ENCODE data around the gene NETO1.

Gene NETO1

GRCh38 chr18:72843743-72844142 is 24.0 kb downstream of the NETO1 start:
- DNase-seq: no peak

DNA sequence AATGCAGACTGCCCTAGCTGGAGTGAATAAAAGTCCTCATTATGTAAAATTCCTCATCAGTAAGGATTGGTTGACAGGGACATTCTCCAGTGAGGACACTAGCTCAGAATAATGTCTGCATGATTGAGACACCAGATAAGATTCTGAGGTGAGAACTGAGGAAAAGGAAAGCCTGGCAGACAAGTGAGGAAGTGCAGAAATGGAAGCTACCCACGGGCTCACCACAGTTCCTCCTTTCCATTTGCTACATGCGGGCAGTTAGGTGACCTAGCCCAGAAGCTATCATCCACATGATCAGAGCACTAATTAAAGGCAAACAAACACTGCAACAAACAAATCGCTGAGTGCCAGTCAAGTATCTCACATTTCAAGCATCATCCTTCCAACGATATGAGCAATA is 27.7 kb downstream of the NETO1 start:
- DNase-seq: no peak

- no peak for DNase-seq
These were observed 33.1 kb downstream of the NETO1 start for GRCh38 chr18:72834731-72835130.

DNA sequence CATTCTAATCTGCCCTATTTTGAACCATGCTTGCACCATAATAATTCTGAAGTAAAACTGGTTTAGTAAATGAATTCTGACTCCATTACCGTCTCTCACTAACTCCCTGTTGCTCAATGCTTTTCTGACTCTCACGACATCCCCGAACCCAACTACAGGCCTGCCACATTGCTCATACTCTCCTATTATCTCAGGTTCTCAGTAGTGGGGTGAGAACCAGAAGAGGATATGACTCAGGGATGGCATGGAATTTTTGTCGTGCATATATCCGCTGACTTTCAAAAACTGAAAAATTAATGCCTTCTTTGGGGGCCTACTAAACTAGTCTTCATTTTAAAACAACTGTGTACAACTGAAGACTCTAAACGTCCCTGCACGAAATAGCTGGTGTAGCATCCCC is 34.3 kb downstream of the NETO1 start:
- no peak for DNase-seq

GRCh38 chr18:72830109-72830508 is 37.7 kb downstream of the NETO1 start:
- peak; percentile 16 to 22 for DNase-seq

GRCh38 chr18:72828601-72829000 is 39.2 kb downstream of the NETO1 start:
- DNase-seq: no peak

DNA sequence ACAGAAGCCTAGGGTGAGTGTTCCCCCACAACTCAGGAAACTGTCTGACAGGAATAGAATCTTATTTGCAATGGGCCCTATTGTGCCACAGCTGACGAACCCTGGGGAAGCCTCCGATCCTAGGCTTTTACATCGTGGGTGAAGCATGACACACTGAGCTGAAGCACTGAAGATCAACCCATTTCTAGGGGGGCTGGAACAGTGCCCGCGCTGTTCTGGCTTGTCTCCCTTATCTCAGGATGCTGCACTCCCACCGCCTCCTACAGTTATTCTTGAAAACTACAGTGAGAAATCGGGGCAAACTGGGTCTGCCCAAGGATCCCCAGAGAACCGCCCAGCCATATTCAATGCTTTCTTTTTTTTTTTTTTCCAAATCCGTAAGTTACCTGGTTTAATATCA is 41.1 kb downstream of the NETO1 start:
- DNase-seq: no peak

GRCh38 chr18:72823345-72823744 is 44.4 kb downstream of the NETO1 start:
- DNase-seq: no peak

DNA sequence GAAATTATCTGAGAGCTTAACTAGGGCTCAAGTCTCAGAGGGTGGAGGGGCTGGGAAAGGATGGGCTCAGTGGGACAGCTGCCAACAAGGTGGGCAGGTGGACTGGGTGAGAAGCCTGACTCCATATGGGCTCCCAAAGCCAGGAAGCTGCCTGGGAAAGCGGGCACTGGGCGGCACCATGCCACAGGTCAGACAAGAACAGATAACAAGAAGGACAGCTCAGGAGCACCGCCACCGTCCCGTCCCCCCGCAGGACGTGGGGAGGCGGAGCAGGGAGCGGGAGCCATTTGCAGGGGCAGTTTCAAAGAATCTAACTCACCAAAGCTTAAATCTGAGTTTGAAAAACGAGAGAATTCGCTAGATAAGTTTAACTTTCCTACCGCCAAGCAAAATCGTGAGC is 45.6 kb downstream of the NETO1 start:
- DNase-seq: no peak

GRCh38 chr18:72820571-72820970 is 47.2 kb downstream of the NETO1 start:
- no peak for DNase-seq

GRCh38 chr18:72819050-72819449 is 48.7 kb downstream of the NETO1 start:
- no peak for DNase-seq

DNA sequence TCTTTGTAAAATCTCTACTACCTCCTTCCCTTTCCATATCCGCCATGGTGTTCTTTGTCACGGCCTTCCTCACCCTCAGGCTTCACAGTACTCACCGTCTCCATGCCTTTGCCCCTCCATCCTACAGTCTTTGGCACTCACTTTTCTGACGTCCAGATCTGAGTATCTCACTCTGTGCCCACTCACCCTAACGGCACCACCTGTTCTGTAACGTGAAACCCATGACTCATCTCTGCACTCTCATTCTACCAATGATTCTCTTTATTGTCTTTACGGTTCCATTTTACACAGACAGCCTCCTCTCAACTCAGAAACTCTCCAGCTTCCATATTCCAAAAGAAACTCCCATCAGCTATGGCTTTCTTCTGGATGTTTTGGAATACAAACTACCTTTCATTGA is 56.7 kb downstream of the NETO1 start:
- DNase-seq: no peak

- DNase-seq: peak in 1 of 2 donors; percentile 5
These were observed 59.1 kb downstream of the NETO1 start for GRCh38 chr18:72808680-72809079.

DNA sequence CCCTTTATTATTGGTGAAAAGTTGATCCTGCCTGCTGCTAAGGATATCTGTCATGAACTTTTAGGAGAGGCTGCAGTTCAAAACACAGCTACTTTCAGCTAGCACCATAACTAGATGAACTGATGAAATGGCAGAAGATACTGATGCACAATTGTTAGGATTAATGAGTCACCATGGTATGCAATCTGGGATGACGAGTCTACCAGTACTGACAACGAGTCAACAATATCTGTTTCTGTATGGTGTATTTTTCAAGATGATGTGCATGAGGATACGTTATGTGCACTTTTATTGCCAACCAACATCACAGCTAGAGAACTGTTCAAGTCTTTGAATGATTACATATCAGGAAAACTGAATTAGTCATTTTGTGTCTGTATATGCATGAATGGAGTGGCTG is 68.7 kb downstream of the NETO1 start:
- no peak for DNase-seq

DNA sequence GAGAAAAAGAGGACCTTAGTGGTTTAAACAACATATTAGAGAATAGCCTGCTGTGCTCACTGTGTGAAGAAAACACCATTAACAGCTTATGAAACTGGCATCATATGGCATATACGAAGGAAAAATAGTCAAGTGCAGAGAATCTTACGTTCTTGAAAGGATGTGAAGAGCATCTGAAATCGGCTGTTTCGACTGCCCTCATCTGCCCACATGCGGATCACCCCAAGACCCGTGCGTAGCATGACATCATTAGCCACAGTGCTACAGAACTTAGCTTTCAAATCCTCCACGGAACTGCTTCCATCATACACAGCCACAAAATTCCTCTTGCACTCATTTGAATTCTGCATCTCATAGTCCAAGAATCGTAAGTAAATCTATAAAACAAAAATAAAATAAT is 84.3 kb downstream of the NETO1 start:
- no peak for DNase-seq

GRCh38 chr18:72774914-72775313 is 92.9 kb downstream of the NETO1 start:
- no peak for DNase-seq

- no peak for DNase-seq
These were observed 94.9 kb downstream of the NETO1 start for GRCh38 chr18:72772916-72773315.

- no peak for DNase-seq
These were observed 99.0 kb downstream of the NETO1 start for GRCh38 chr18:72768681-72769229.

GRCh38 chr18:72762515-72763122 is 105.2 kb downstream of the NETO1 start:
- peak in 1 of 2 donors; percentile 81 for DNase-seq

DNA sequence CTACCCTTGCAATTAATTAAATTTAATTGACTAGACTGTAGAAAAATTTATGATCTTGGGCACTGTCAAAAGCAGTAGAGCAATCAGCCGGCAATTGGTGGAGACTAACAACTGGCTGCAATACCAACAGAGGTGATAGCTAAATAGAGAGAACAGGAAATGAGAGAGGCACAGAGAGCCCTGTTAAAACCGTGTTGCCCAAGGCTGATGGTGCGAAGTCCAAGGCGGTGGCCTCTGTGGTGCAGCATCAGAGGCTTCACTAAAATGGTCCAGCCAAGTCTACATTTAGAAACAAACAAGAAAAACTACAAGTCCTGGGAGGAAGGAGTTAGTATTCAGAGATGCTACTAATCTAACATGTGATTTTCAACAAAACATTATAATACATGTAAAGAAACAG is 115.6 kb downstream of the NETO1 start:
- no peak for DNase-seq

DNA sequence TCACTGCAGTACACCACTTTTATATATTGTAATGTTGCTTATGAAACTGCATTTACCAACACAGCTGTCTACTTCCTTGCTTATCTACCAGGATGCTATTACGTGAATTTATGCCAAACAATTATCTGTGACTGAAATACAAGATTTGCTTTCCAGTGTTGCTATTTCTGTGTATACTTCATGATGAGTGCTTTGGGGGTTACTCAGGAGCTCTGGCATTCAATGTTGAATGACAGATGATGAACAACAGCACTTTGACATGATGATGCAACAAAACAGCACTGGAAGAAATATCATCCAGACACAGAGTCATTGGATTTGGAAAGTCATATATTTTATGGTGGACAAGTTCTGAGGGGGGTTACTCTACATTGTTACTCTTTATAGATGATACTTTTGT is 125.8 kb downstream of the NETO1 start:
- DNase-seq: no peak

GRCh38 chr18:72738136-72738535 is 129.7 kb downstream of the NETO1 start:
- no peak for DNase-seq

GRCh38 chr18:72727776-72728175 is 140.0 kb downstream of the NETO1 start:
- DNase-seq: no peak

- DNase-seq: no peak
These were observed 140.6 kb downstream of the NETO1 start for GRCh38 chr18:72727038-72727655.

GRCh38 chr18:72726201-72726600 is 141.6 kb downstream of the NETO1 start:
- DNase-seq: no peak
